Activated T-helper 17 cell treated with anti-CD3 and anti-CD28 coated beads, Interleukin-2, amount 50 U/mL, for 72 hours (primary cell): ENCODE results near the gene DCAKD. TPM values are rescaled to one million over a fixed set of nuclear protein-coding genes. Genes with fewer than 3 reads are reported as not detected.
"Not testable (repeated sequence)": the region's sequence is repeated elsewhere in the genome, so short reads cannot be mapped to it uniquely, and the experiment has no call there.

Experiments
- ATAC-seq: fragments of 150-1000 bp; cut with Tn5 transposase; replicated peaks from 2 replicates; pipeline ENCODE4 v1.10.0; 2021; ENCODE audit warnings: mild to moderate bottlenecking, moderate library complexity
- H3K27ac Mint-ChIP-seq: one replicate; pipeline ENCODE4 v1.8.0; 2022; ENCODE audit warnings: mixed read lengths
- H3K27me3 Mint-ChIP-seq: one replicate; pipeline ENCODE4 v1.8.0; 2022; ENCODE audit warnings: mixed read lengths
- H3K36me3 Mint-ChIP-seq: one replicate; pipeline ENCODE4 v1.8.0; 2022; ENCODE audit warnings: low read depth, mild to moderate bottlenecking, mixed read lengths
- H3K4me1 Mint-ChIP-seq: one replicate; pipeline ENCODE4 v1.8.0; 2022; ENCODE audit warnings: mixed read lengths
- H3K4me3 Mint-ChIP-seq: one replicate; pipeline ENCODE4 v1.8.0; 2022; ENCODE audit warnings: mild to moderate bottlenecking, mixed read lengths
- H3K9me3 Mint-ChIP-seq: one replicate; pipeline ENCODE4 v1.8.0; 2022; ENCODE audit warnings: mixed read lengths
- total RNA-seq, 2 donors: library from RNA; stranded (reverse); gene quantifications; one replicate each; pipeline ENCODE4 v1.2.3, GENCODE V29; 2022

Gene DCAKD
- total RNA-seq, 2 donors from 2014 or later: 36.5 to 36.6 TPM

DNA sequence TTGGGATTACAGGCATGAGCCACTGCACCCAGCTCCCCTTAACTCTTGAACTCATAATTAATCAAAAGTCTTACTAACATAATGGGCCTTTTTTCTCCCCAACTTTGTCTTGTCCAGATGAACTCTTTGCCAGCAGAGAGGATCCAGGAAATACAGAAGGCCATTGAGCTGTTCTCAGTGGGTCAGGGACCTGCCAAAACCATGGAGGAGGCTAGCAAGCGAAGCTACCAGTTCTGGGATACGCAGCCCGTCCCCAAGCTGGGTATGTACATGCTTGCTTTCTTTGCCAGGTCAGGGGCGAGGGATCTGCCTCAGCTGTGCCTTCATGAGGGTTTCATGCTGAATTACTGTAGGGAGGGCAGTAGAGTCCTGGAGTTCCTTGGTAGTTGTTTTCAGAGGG is 35.0 kb upstream of the DCAKD start:
- H3K36me3 Mint-ChIP-seq: peaks cover 99% of the 10 kb centered on the region
- no peak overlapping the region for H3K27ac Mint-ChIP-seq
- H3K27me3 Mint-ChIP-seq: no peaks in the 10 kb centered on the region
- no peaks in the 10 kb centered on the region for H3K9me3 Mint-ChIP-seq
- no peaks in the 10 kb centered on the region for H3K4me1 Mint-ChIP-seq
- no peak overlapping the region for H3K4me3 Mint-ChIP-seq
- ATAC-seq: no peak

DNA sequence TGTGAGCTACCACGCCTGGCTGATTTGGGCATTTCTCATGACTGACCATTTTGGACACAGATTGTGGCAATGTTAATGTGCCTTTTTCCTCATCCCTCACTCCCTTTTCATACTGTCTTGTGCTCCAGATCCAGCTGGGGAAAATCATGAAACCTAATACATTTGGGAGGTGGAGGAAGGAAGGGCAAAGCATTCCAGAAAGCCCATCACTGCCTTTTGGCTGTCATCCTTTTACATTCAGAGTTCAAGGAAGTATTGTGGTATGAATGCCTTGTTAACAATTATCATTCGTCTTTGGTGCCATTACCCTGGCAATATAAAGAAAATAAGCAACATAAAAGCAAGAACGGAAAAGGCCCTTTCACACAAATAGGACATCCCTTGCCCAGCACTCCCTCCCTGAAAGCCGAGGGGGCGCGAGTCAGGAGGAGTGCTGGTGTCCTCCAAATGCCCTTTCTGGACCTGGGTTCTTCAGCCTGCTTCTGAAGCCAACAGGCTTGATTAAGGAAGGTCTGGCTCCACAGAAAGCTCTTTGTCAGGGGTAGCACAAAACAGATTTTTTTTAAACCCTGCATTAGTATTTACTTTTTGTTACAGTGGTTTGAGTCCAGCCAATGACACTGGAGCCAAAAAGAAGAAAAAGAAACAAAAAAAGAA is 29.7 kb upstream of the DCAKD start:
- Mint-ChIP-seq H3K4me1 (peaks cover 4% of the 10 kb centered on the region), H3K36me3 (peaks cover 89% of the 10 kb centered on the region), H3K4me3 (no peak overlapping the region), H3K27me3 (no peaks in the 10 kb centered on the region), H3K9me3 (no peaks in the 10 kb centered on the region), H3K27ac (peak overlapping the region; percentile 48)
- ATAC-seq: no peak

DNA sequence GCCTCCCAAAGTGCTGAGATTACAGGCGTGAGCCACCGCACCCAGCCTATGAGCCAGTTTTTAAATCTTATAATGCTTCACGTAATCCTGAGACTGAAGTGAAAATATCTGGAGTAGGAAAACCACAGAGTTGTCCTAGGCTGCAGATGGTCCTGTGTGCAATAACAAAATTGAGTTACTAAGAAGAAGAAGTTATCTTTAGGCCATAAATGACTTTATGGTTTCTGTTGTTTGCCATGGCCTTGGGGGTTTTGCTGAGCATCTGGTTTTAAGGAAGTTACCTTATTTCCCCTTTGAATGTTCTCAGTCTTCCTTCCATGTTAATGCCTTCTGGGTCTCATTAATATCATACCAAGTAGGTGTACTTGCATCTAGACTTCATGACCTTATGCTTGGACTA is 26.2 kb upstream of the DCAKD start:
- Mint-ChIP-seq H3K27me3 (no peaks in the 10 kb centered on the region), H3K9me3 (no peaks in the 10 kb centered on the region), H3K4me3 (no peak overlapping the region), H3K36me3 (peaks cover 84% of the 10 kb centered on the region), H3K4me1 (peaks cover 4% of the 10 kb centered on the region), H3K27ac (no peak overlapping the region)
- peak; percentile 62 for ATAC-seq

DNA sequence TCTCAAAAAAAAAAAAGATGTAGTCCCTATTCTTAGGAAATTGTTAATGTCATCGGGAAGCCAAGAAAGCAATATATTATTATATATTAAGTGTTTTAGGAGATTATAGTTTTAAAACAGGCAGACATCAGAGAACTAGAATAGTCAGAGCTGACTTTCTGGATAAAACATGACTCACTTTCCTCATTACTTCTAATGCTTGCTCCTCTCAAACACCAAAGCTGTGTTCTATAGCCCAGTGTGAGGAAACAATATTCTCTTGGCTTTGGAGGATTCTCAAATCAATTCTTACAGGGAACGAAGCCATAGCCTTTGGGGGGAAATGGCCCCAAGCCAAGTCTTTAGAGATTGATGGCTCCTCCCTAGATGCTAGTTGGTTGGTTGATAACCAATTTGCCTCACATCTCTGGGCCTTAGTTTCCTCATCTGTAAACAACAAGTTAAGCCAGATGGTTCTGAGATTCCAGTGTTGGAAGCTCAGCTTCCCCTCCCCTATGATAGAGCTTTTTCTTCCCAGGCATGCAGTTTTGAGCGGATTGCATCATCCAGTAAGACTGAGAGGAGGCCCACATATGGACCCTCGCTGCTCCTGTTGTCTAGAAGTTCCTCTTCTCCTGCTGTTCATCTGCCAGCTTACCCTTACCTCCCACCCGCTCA is 22.1 kb upstream of the DCAKD start:
- ATAC-seq: no peak
- Mint-ChIP-seq H3K9me3 (no peaks in the 10 kb centered on the region), H3K36me3 (peaks cover 75% of the 10 kb centered on the region), H3K4me3 (no peak overlapping the region), H3K27ac (no peak overlapping the region), H3K4me1 (peaks cover 4% of the 10 kb centered on the region), H3K27me3 (no peaks in the 10 kb centered on the region)

DNA sequence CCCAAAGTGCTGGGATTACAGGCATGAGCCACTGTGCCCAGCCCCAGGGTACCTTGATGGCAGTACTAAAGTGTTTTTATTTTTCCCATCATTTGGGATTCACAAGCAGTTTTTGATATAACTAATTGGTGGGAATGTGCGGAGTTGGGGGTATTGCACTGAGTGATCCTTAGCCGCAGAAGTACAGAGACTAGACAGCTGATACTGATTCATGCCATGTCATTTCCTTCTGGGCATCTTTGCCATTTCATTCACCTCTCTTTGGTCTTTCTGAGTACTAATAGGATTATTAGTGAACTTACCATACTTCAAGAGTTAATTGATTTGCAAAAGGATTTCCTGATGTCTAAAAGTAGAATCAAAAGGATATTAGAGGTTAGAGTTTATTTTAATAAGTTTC is 19.4 kb upstream of the DCAKD start:
- H3K4me3 Mint-ChIP-seq: no peak overlapping the region
- peaks cover 70% of the 10 kb centered on the region for H3K36me3 Mint-ChIP-seq
- ATAC-seq: no peak
- no peaks in the 10 kb centered on the region for H3K4me1 Mint-ChIP-seq
- no peaks in the 10 kb centered on the region for H3K27me3 Mint-ChIP-seq
- no peak overlapping the region for H3K27ac Mint-ChIP-seq
- no peaks in the 10 kb centered on the region for H3K9me3 Mint-ChIP-seq

DNA sequence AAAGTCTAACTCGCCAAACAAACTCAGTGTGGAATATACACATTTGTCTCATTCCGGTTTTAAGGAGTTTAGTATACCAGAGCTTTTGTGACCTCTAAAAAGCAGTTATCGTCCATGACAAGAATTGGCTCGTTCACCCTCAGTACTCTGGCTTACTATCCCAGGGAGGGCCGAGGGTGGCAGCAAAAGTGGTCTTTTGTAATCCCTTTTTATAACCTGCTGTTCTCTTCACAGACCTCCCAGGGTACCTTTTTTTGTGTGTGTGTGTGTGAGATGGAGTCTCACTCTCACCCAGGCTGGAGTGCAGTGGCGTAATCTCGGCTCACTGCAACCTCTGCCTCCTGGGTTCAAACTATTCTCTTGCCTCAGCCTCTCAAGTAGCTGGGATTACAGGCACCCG is 18.6 kb upstream of the DCAKD start:
- no peak for ATAC-seq
- H3K4me3 Mint-ChIP-seq: no peak overlapping the region
- no peaks in the 10 kb centered on the region for H3K27me3 Mint-ChIP-seq
- H3K36me3 Mint-ChIP-seq: peaks cover 66% of the 10 kb centered on the region
- no peaks in the 10 kb centered on the region for H3K4me1 Mint-ChIP-seq
- no peak overlapping the region for H3K27ac Mint-ChIP-seq
- H3K9me3 Mint-ChIP-seq: no peaks in the 10 kb centered on the region

DNA sequence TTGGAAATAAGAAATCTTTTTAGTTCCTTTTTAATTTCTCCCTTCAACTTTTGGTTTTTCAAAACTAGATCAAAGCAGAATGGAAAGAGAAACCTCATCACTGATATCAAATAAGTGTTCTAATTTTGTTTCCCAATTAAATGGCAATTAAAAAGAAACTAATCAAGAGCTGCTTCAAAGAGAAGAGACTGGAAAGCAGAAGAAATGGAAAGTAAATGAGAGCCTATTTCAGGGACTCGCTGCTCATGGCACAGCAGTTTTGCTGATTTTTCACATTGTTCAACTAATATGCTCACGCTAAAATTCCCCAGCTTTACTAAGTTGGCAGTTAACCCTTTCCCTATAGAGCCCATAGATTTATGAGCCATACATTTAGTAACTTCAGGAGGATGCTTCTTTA is 16.2 kb upstream of the DCAKD start:
- Mint-ChIP-seq H3K4me1 (peaks cover 12% of the 10 kb centered on the region), H3K27me3 (no peaks in the 10 kb centered on the region), H3K9me3 (no peaks in the 10 kb centered on the region), H3K27ac (no peak overlapping the region), H3K36me3 (peaks cover 62% of the 10 kb centered on the region), H3K4me3 (no peak overlapping the region)
- no peak for ATAC-seq

DNA sequence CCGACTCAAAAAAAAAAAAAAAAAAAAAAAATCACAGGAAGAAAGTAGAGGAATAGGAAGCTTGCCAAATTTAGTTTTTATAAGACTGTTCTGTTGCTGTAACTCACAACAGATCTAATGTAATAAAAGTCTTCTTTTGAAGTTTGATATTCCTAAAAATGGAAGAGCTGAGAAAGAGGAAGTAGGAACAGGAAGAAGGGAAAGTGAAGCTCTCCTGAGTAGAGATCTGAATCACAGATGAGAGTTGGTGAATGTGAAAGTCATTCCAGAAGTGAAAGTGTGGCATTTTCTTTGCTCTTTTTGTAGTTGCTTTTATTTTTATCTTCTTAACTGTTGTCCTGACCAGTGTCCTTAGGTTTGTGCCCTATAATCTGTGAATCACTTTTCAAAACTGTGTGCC is 11.8 kb upstream of the DCAKD start:
- no peaks in the 10 kb centered on the region for H3K27me3 Mint-ChIP-seq
- peaks cover 20% of the 10 kb centered on the region for H3K4me1 Mint-ChIP-seq
- H3K27ac Mint-ChIP-seq: peak overlapping the region; percentile 22

DNA sequence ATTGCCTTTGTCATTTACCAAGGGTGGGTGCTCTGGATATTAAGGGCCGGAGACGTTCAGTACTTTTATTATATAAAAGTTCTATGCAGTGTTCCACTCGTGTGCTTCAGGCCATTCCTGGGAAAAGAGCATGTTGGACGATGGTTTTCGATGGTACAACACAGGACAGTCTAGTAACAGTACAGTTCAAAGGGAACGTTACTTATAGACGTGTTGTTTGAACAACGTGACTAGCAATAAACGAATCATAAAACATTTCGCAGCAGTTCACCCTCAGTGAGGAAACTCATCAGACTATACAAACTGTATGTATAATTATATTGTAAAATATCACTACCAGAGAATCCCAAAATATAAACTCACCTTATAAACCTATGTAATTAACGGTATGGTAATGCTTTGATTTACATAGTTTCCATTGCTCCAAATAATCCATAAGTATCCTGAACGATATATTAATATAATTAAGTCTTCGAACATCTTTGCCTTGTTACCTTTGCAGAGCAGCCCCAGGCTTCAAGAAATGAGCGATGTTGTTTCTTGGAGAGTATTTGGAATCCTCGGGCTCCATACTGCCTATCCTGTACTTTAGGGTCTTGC is 10.3 kb upstream of the DCAKD start:
- Mint-ChIP-seq H3K9me3 (no peaks in the 10 kb centered on the region), H3K27me3 (no peaks in the 10 kb centered on the region), H3K4me3 (peak overlapping the region; percentile 89), H3K4me1 (peaks cover 20% of the 10 kb centered on the region), H3K36me3 (peaks cover 54% of the 10 kb centered on the region), H3K27ac (peak overlapping the region; percentile 97)
- no peak for ATAC-seq

More for the DNA sequence above, 11.8 kb upstream of the DCAKD start:
- H3K4me3 Mint-ChIP-seq: peak overlapping the region; percentile 89
- peaks cover 60% of the 10 kb centered on the region for H3K36me3 Mint-ChIP-seq
- H3K9me3 Mint-ChIP-seq: no peaks in the 10 kb centered on the region
- no peak for ATAC-seq

DNA sequence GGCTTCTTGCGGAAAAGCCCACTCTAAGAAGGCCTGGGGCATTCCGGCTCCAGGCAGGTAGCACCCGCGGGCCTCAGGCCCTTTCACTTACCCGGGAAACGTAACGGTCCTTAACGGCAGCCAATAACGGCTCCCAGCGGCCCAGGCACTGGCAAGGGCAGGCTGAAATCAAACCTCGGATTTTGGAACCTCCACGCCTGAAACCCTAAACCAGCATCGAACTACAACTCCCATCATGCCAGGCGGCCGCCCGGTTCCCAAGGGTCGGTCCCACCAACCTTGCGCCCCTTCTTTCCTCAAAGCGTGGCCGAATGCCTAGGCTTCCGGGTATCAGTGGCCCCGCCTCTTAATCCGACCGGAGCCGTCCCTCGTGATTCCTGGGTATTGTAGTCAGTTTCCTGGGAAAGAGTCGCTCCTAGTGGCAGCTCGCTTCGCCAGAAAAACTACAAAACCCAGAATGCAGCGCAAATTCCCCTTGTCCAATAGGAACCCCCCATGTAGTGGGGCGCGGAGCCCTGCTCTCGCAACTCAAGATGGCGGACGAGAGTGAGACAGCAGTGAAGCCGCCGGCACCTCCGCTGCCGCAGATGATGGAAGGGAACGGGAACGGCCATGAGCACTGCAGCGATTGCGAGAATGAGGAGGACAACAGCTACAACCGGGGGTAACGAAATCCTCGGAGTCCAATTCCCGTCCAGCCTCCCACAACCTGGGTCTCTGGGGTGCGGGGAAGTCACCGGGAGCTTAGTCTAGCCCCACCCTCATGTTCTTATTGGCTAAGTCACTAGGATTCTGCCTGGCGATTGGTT is 9.6 kb upstream of the DCAKD start, which contains the start of gene NMT1:
Gene NMT1 (plus strand): TSS at position 521 of the 809 bp plus-strand sequence. CDS start 13 bp downstream, at position 534.
- no peaks in the 10 kb centered on the region for H3K9me3 Mint-ChIP-seq
- H3K27ac Mint-ChIP-seq: peak within 1 kb of the TSS; percentile 97
- no peaks in the 10 kb centered on the region for H3K27me3 Mint-ChIP-seq
- peak within 1 kb of the TSS; percentile 89 for H3K4me3 Mint-ChIP-seq
- ATAC-seq: peak; percentile 94
- peaks cover 20% of the 10 kb centered on the region for H3K4me1 Mint-ChIP-seq
- H3K36me3 Mint-ChIP-seq: peaks cover 55% of the 10 kb centered on the region

DNA sequence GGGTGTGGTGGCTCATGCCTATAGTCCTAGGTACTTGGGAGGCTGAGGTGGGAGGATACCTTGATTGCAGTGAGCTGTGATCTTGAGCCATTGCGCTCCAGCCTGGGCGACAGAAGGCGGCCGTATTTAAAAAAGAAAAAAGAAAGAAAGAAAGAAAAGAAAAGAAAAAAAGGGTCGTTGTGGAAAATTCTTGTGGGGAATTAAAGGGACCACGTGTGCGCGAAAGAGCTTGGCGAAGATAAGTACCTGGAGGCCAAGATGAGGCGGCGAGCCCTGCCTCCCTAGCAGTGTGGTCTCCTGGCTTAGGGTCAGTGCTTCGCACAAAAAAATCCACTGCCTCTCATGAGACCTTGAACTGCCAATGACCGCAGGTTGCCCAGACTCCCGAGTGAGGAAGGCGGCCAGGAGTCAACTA is 9.0 kb upstream of the DCAKD start:
- Mint-ChIP-seq H3K27me3 (no peaks in the 10 kb centered on the region), H3K27ac (peak overlapping the region; percentile 97), H3K4me1 (peaks cover 24% of the 10 kb centered on the region), H3K4me3 (peak overlapping the region; percentile 89), H3K9me3 (no peaks in the 10 kb centered on the region), H3K36me3 (peaks cover 61% of the 10 kb centered on the region)
- ATAC-seq: peak; percentile 0

DNA sequence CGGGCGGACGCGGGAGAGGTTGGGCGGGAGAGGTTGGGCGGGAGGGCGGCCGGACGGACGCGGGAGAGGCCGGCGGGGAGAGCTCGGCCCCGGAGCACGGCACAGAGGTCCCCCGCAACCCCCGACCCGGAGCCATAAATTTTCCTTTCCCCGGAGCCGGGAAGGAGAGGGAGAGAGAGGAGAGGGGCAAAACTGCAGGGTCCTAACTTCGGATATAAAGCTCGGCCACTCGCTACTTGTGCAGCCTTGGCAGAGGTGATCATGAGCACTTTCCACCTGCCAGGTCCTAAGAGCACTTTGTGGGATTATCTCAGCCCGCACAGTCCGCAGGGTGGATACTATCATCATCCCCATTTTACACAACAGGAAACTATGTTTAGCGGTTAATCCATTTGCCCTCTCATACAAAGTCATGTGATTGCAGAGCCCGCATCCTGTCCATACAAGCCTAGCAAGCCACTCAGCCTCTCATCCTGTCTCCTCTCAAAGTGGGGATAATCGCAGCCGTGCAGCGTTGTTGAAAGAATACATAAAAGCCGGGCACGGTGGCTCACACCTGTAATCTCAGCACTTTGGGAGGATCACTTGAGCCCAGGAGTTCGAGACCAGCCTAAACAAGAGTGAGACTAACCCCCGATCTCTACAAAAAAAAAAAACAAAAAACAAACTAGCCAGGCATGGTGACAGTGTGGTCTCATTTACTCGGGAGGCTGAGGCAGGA is 780 bp upstream of the DCAKD start:
- Mint-ChIP-seq H3K4me1 (peaks cover 5% of the 10 kb centered on the region), H3K36me3 (peaks cover 30% of the 10 kb centered on the region), H3K4me3 (peak overlapping the region; percentile 80), H3K27ac (peak overlapping the region; percentile 78), H3K27me3 (no peaks in the 10 kb centered on the region), H3K9me3 (no peaks in the 10 kb centered on the region)
- ATAC-seq: peak; percentile 55

DNA sequence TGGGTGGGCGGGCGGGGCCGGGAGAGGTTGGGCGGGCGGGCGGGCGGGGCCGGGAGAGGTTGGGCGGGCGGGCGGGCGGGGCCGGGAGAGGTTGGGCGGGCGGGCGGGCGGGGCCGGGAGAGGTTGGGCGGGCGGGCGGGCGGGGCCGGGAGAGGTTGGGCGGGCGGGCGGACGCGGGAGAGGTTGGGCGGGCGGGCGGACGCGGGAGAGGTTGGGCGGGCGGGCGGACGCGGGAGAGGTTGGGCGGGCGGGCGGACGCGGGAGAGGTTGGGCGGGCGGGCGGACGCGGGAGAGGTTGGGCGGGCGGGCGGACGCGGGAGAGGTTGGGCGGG is 254 bp upstream of the DCAKD start:
- H3K4me3 Mint-ChIP-seq: peak overlapping the region; percentile 80
- H3K9me3 Mint-ChIP-seq, ATAC-seq, H3K27me3 Mint-ChIP-seq, H3K4me1 Mint-ChIP-seq, H3K27ac Mint-ChIP-seq: not testable (repeated sequence)
- H3K36me3 Mint-ChIP-seq: peaks cover 29% of the 10 kb centered on the region

DNA sequence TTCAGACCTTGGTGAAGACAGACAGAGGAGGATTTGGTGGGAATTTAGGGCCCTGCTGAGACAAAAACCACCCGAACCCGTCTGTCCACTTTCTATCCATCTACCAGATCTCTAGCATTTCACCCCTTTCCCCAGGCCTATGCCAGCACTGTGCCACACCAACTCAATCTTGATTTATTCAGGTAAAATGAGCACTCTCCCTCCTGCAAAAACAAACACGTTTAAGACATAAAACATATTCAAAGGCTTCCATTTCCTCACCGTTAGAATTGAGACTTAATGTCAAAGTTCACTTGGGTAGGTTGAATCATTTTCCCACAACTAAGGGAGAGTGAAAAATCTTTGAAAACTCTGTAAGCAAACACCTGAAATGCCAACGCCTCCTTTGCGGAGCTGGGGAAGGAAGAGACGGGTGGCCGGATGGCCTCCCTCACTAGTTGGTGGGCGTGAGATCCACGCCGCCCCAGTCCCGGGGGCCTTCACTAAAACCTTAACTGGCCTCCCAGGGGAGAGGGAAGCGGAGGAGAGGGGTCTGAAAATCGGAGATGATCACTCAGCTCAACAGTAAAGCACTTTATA is 862 bp downstream of the DCAKD start:
- H3K27me3 Mint-ChIP-seq: no peaks in the 10 kb centered on the region
- peak; percentile 9 for ATAC-seq
- H3K9me3 Mint-ChIP-seq: no peaks in the 10 kb centered on the region
- peak overlapping the region; percentile 87 for H3K27ac Mint-ChIP-seq
- H3K4me1 Mint-ChIP-seq: peaks cover 7% of the 10 kb centered on the region
- H3K4me3 Mint-ChIP-seq: peak overlapping the region; percentile 86
- peaks cover 34% of the 10 kb centered on the region for H3K36me3 Mint-ChIP-seq
